ENCODE measurements around the gene TJP1. TPM values are rescaled to one million over a fixed set of nuclear protein-coding genes. Genes with fewer than 3 reads are reported as not detected.

Gene TJP1
- total RNA-seq, 1 donor from 2014 or later = 0.44 TPM

DNA sequence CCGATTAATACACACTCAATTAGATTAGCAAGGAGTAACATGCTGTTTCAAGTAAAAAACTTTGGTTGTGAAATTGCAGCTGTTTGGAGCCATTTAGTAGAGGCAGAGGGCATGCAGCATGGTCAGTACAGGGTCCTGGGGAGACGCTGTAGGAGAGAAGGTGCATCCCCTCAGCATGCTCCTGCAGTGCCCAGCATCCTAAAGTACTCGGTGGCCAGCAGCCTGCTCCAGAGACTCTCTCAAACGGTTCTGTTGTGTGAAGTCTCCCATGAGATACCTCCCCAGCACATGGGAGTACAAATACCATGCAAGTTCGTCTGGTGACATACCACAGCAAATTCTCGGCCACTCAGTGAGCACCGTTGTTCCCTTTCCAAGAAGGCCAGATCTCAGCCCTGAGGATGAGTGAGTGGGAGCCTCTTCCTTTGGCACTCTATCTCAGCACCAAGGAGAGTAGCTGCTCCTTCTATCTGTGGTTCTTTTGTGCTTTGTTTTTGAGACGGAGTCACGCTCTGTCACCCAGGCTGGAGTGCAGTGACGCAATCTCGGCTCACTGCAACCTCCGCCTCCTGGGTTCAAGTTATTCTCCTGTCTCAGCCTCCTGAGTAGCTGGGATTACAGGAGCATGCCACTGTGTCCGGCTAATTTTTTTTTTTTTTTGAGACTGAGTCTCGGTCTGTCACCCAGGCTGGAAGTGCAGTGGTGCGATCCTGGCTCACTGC lies 72.7 kb downstream of the TJP1 start:
- no peaks in the 10 kb centered on the region for H3K36me3 Mint-ChIP-seq (ENCODE audit: low read depth)
- ATAC-seq (ENCODE audit: low read depth) (no peak), DNase-seq (no peak)
- POLR2A ChIA-PET = no interaction called here
- no peak overlapping the region for H3K27ac Mint-ChIP-seq
- intact Hi-C loops (cut with micrococcal nuclease) = no loop called here
- no peak overlapping the region for H3K4me3 Mint-ChIP-seq
- TF ChIP-seq, protein P1, sequence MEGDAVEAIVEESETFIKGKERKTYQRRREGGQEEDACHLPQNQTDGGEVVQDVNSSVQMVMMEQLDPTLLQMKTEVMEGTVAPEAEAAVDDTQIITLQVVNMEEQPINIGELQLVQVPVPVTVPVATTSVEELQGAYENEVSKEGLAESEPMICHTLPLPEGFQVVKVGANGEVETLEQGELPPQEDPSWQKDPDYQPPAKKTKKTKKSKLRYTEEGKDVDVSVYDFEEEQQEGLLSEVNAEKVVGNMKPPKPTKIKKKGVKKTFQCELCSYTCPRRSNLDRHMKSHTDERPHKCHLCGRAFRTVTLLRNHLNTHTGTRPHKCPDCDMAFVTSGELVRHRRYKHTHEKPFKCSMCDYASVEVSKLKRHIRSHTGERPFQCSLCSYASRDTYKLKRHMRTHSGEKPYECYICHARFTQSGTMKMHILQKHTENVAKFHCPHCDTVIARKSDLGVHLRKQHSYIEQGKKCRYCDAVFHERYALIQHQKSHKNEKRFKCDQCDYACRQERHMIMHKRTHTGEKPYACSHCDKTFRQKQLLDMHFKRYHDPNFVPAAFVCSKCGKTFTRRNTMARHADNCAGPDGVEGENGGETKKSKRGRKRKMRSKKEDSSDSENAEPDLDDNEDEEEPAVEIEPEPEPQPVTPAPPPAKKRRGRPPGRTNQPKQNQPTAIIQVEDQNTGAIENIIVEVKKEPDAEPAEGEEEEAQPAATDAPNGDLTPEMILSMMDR (IDR thresholded peaks at IDR 0.05) = no peak
- no peaks in the 10 kb centered on the region for H3K9me3 Mint-ChIP-seq
- CTCF ChIA-PET = no interaction called here
- H3K4me1 Mint-ChIP-seq = no peaks in the 10 kb centered on the region
- no peaks in the 10 kb centered on the region for H3K27me3 Mint-ChIP-seq

DNA sequence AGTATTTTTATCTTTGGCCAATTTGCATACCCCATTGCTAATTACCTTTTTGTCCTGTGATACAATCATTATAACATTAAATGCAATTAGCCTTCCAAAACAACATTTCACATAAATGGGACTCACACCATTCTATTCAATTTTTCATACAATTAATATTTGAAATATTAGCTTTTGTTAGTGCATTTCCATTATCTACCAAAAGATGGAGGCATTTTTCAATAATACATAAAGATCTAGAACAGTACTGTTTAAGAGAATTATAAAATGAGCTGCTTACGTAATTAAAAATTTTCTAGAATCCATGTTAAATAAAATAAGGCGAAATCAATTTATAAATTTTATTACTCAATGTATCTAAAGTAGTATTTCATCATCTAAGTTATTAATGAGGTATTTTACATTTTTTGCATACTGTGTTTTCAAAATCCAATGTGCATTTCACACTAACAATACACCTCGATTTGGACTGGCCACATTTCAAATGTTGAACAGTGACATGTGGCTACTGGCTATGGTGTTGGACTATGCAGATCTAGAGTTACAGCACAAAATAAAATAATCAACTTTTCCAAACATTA lies 74.3 kb downstream of the TJP1 start:
- Mint-ChIP-seq H3K9me3 (no peaks in the 10 kb centered on the region), H3K36me3 (ENCODE audit: low read depth) (no peaks in the 10 kb centered on the region), H3K27me3 (no peaks in the 10 kb centered on the region), H3K4me3 (no peak overlapping the region), H3K27ac (no peak overlapping the region), H3K4me1 (no peaks in the 10 kb centered on the region)
- no peak for DNase-seq
- TF ChIP-seq, protein P1 (IDR thresholded peaks at IDR 0.05) = no peak
- intact Hi-C loops (cut with micrococcal nuclease) = no loop called here
- ChIA-PET POLR2A (no interaction called here), CTCF (interaction anchor here (1.0 kb wide), 1 partner anchor 178 kb away, joined by 3 read pairs; no protein-coding TSS in a partner anchor)
- ATAC-seq (ENCODE audit: low read depth) = no peak

DNA sequence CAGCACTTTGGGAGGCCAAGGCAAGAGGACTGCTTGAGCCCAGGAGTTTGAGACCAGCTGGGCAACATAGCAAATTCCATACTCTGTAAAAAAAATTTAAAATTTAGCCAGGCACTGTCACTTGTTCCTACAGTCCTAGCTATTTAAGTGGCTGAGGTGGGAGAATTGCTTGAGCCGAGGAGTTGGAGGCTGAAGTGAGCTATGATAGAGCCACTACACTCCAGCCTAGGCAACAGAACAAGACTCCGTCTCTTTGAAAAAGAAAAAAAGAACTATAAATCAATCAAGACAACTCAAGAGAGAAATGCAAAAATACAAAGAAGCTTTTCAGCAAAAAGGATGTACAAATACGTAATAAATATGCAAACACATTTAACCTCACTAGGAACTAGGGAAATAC lies 78.8 kb downstream of the TJP1 start:
- no peak overlapping the region for H3K27ac Mint-ChIP-seq
- H3K9me3 Mint-ChIP-seq = no peaks in the 10 kb centered on the region
- ChIA-PET CTCF (no interaction called here), POLR2A (no interaction called here)
- H3K4me3 Mint-ChIP-seq = no peak overlapping the region
- TF ChIP-seq, protein P1 (IDR thresholded peaks at IDR 0.05) = no peak
- H3K4me1 Mint-ChIP-seq = no peaks in the 10 kb centered on the region
- no peaks in the 10 kb centered on the region for H3K27me3 Mint-ChIP-seq
- ATAC-seq (ENCODE audit: low read depth) (no peak), DNase-seq (no peak)
- H3K36me3 Mint-ChIP-seq (ENCODE audit: low read depth) = no peaks in the 10 kb centered on the region
- intact Hi-C loops (cut with micrococcal nuclease) = no loop called here

DNA sequence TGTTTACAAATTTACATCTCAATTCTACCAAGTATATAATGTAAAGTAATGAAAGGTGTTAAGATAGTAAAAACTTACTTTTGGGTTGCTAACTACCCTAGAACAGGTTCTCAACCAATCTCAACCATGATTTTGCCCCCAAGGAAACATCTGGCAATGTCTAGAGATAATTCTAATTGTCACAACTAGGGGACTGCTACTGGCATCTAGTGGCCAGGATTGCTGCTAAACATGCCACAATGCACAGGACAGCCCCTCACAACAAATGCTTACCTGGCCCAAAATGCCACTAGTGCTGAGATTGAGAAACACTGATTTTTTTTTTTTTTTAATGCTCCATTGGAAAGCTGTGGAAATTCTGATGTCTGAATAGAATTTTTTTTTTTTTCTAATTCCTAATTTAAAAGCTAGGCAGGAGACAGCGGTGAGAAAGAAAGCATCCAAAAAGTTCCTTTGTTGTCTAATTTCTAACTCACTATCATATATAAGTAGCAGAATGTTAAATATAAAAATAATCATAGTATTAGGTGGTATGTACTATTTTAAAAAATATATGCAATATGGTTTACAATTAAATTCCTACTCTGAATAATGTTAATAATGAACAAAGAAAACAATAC lies 81.5 kb downstream of the TJP1 start:
- Mint-ChIP-seq H3K36me3 (ENCODE audit: low read depth) (no peaks in the 10 kb centered on the region), H3K27ac (no peak overlapping the region), H3K9me3 (no peaks in the 10 kb centered on the region), H3K27me3 (no peaks in the 10 kb centered on the region), H3K4me1 (no peaks in the 10 kb centered on the region), H3K4me3 (no peak overlapping the region)
- DNase-seq (no peak), ATAC-seq (ENCODE audit: low read depth) (no peak)
- intact Hi-C loops (cut with micrococcal nuclease) = loop anchor here (2.0 kb wide), 1 partner anchor 638 kb away; no protein-coding TSS in a partner anchor
- POLR2A ChIA-PET = no interaction called here
- TF ChIP-seq, protein P1 (IDR thresholded peaks at IDR 0.05) = no peak
- CTCF ChIA-PET = no interaction called here

DNA sequence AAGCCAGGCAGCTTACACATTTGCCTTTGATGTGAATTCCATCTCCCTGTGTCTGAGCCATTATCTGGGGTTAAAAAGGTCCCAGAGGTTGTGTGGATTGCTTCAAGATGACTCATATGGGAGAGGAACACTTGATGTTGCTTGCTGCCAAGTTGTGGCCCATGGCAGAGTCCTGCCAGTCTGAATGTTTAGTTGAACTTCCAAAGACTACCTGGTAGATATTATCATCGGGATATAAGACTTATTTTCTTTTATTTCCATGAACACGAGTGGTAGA lies 85.6 kb downstream of the TJP1 start:
- Mint-ChIP-seq H3K27ac (no peak overlapping the region), H3K36me3 (ENCODE audit: low read depth) (no peaks in the 10 kb centered on the region), H3K4me3 (no peak overlapping the region), H3K27me3 (no peaks in the 10 kb centered on the region), H3K4me1 (no peaks in the 10 kb centered on the region), H3K9me3 (no peaks in the 10 kb centered on the region)
- ATAC-seq (ENCODE audit: low read depth) = no peak
- ChIA-PET CTCF (no interaction called here), POLR2A (no interaction called here)
- no peak for DNase-seq
- TF ChIP-seq, protein P1 (IDR thresholded peaks at IDR 0.05) = no peak
- intact Hi-C loops (cut with micrococcal nuclease) = no loop called here

All from activated B cell treated with CpG ODN at 0.5 μM for 24 hours (primary cell).